HepG2 (cell line): ENCODE measurements around the gene EPHA5.

Experiments
- BCL3 ChIP-seq: sonication (generic); formaldehyde crosslinking; IDR thresholded peaks from 2 replicates; pipeline ENCODE4 v1.5.1; 2020; ENCODE audit warnings: mild to moderate bottlenecking, missing genetic modification reagents, moderate library complexity
- CTCF ChIP-seq: sonication (generic); formaldehyde crosslinking; IDR thresholded peaks from 2 replicates; pipeline ENCODE4 v1.5.0; 2020; ENCODE audit warnings: mild to moderate bottlenecking, missing genetic modification reagents, moderate library complexity
- JUND ChIP-seq: sonication (generic); formaldehyde crosslinking; IDR thresholded peaks from 2 replicates; pipeline ENCODE4 v1.8.0; 2022; ENCODE audit warnings: mild to moderate bottlenecking, missing genetic modification reagents
- POLR2AphosphoS5 ChIP-seq: IDR thresholded peaks from 2 replicates; pipeline ENCODE4 v1.6.1; 2012; ENCODE audit warnings: low read depth, low read length
- ZZZ3 ChIP-seq: sonication (generic); formaldehyde crosslinking; IDR thresholded peaks from 2 replicates; pipeline ENCODE4 v1.4.0; 2020; ENCODE audit warnings: missing genetic modification reagents, mild to moderate bottlenecking, borderline replicate concordance

- no peak for TF ChIP-seq JUND (CRISPR knock-in tag)
- no peak for TF ChIP-seq ZZZ3
- TF ChIP-seq BCL3 (CRISPR knock-in tag): no peak
- TF ChIP-seq CTCF: no peak
- TF ChIP-seq POLR2AphosphoS5: no peak
Observed at GRCh38 chr4:65381648-65382047, 288.6 kb downstream of the EPHA5 start.
